ENCODE results near the gene PLSCR1. TPM values are rescaled to one million over a fixed set of nuclear protein-coding genes. Genes with fewer than 3 reads are reported as not detected.

The PLSCR1 gene
- total RNA-seq: 100 to 1,000 TPM in 1 of 2 donors, 10 to 100 TPM in 1; 92.9 to 126 TPM
- 10 to 100 TPM; 67.2 to 91.2 (median 82.8) TPM for polyA plus RNA-seq (ENCODE audit: insufficient read length in 6 of 6)
- long read RNA-seq, donor 1, transcript PLSCR1-206 (4 exons, 1,257 nt): minor isoform, 8 of 54 reads
- long read RNA-seq, donor 1, transcript PLSCR1-201 (9 exons, 2,233 nt): major isoform, 11 of 54 reads
- long read RNA-seq, donor 1, partial matches to known transcripts: 31 of 54 reads
- long read RNA-seq, donor 1, other reads (novel, unspliced or antisense): 0 of 54 reads
- long read RNA-seq, donor 2, transcript PLSCR1-201 (9 exons, 2,233 nt): major isoform, 12 of 36 reads
- long read RNA-seq, donor 2, partial matches to known transcripts: 18 of 36 reads
- long read RNA-seq, donor 2, other reads (novel, unspliced or antisense): 0 of 36 reads
- long read RNA-seq, donor 3, transcript PLSCR1-201 (9 exons, 2,233 nt): major isoform, 7 of 32 reads
- long read RNA-seq, donor 3, partial matches to known transcripts: 15 of 32 reads
- long read RNA-seq, donor 3, other reads (novel, unspliced or antisense): 0 of 32 reads
- long read RNA-seq, donor 4, transcript PLSCR1-201 (9 exons, 2,233 nt): major isoform, 16 of 24 reads
- long read RNA-seq, donor 4, partial matches to known transcripts: 2 of 24 reads
- long read RNA-seq, donor 4, other reads (novel, unspliced or antisense): 1 of 24 reads
- long read RNA-seq, donor 5, transcript PLSCR1-201 (9 exons, 2,233 nt): major isoform, 7 of 16 reads
- long read RNA-seq, donor 5, partial matches to known transcripts: 7 of 16 reads
- long read RNA-seq, donor 5, other reads (novel, unspliced or antisense): 0 of 16 reads
- long read RNA-seq, donor 6, transcript PLSCR1-206 (4 exons, 1,257 nt): minor isoform, 5 of 37 reads
- long read RNA-seq, donor 6, transcript PLSCR1-201 (9 exons, 2,233 nt): major isoform, 10 of 37 reads
- long read RNA-seq, donor 6, partial matches to known transcripts: 16 of 37 reads
- long read RNA-seq, donor 6, other reads (novel, unspliced or antisense): 0 of 37 reads
- long read RNA-seq, donor 7, partial matches to known transcripts: 0 of 4 reads
- long read RNA-seq, donor 7, other reads (novel, unspliced or antisense): 0 of 4 reads
- long read RNA-seq, donor 8, transcript PLSCR1-201 (9 exons, 2,233 nt): major isoform, 5 of 17 reads
- long read RNA-seq, donor 8, partial matches to known transcripts: 10 of 17 reads
- long read RNA-seq, donor 8, other reads (novel, unspliced or antisense): 0 of 17 reads
- long read RNA-seq, donor 9: 0 reads
- long read RNA-seq, donor 10, transcript PLSCR1-201 (9 exons, 2,233 nt): major isoform, 26 of 34 reads
- long read RNA-seq, donor 10, partial matches to known transcripts: 4 of 34 reads
- long read RNA-seq, donor 10, other reads (novel, unspliced or antisense): 2 of 34 reads
- long read RNA-seq, donor 11, transcript PLSCR1-201 (9 exons, 2,233 nt): major isoform, 6 of 16 reads
- long read RNA-seq, donor 11, partial matches to known transcripts: 6 of 16 reads
- long read RNA-seq, donor 11, other reads (novel, unspliced or antisense): 0 of 16 reads
- long read RNA-seq, donor 12, transcript PLSCR1-201 (9 exons, 2,233 nt): major isoform, 9 of 22 reads
- long read RNA-seq, donor 12, partial matches to known transcripts: 11 of 22 reads
- long read RNA-seq, donor 12, other reads (novel, unspliced or antisense): 0 of 22 reads

GRCh38 chr3:146544002-146544928 lies at the start of gene PLSCR1:
TSS of gene PLSCR1 (minus strand) at chr3:146544607. CDS start at chr3:146536552, 8,055 bp downstream.
- intact Hi-C loops (cut with DNase I): no loop called here
- H3K4me3 ChIP-seq: peak within 1 kb of the TSS; percentile 66 to 83
- H3K9me3 ChIP-seq: no peaks in the 10 kb centered on the region
- DNase-seq (peak; percentile 90 to 97 (median 96)), ATAC-seq (peak; percentile 95)
- H3K27me3 ChIP-seq: no peaks in the 10 kb centered on the region
- H3K27ac ChIP-seq: peak within 1 kb of the TSS; percentile 95 to 100
- H3K4me1 ChIP-seq: peaks cover 25 to 48% of the 10 kb centered on the region in 2 donors
- no peaks in the 10 kb centered on the region for H3K36me3 ChIP-seq
- TF ChIP-seq, protein P1, sequence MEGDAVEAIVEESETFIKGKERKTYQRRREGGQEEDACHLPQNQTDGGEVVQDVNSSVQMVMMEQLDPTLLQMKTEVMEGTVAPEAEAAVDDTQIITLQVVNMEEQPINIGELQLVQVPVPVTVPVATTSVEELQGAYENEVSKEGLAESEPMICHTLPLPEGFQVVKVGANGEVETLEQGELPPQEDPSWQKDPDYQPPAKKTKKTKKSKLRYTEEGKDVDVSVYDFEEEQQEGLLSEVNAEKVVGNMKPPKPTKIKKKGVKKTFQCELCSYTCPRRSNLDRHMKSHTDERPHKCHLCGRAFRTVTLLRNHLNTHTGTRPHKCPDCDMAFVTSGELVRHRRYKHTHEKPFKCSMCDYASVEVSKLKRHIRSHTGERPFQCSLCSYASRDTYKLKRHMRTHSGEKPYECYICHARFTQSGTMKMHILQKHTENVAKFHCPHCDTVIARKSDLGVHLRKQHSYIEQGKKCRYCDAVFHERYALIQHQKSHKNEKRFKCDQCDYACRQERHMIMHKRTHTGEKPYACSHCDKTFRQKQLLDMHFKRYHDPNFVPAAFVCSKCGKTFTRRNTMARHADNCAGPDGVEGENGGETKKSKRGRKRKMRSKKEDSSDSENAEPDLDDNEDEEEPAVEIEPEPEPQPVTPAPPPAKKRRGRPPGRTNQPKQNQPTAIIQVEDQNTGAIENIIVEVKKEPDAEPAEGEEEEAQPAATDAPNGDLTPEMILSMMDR (IDR thresholded peaks at IDR 0.05): no peak

DNA sequence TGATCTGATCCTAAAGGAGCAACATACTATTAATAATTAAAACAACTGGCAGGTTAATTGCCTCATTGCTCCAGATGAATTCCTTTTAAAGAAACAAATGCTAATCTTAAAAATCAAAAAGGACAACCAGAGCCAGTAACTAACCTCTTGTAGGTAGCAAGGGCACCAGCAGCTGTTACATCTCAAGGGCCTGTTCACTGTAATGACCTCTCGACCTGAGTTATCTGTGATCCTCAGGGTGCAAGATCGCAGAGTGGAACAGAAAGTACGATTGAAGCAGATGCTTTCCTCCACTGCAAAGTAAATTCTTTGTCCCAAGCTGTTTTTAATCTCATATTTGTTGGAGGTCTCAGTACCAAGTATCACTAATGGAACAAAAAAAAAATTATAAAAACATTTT lies 49.4 kb upstream of the PLSCR1 start:
- DNase-seq (no peak), ATAC-seq (no peak)
- TF ChIP-seq, protein P1 (IDR thresholded peaks at IDR 0.05): no peak
- intact Hi-C loops (cut with DNase I): no loop called here
- Histone ChIP-seq H3K27ac (no peak overlapping the region), H3K4me3 (no peak overlapping the region), H3K27me3 (no peaks in the 10 kb centered on the region), H3K36me3 (no peaks in the 10 kb centered on the region), H3K9me3 (no peaks in the 10 kb centered on the region), H3K4me1 (no peaks in the 10 kb centered on the region)

GRCh38 chr3:146590521-146590920 lies 46.1 kb upstream of the PLSCR1 start:
- ATAC-seq (no peak), DNase-seq (no peak)
- Histone ChIP-seq H3K4me3 (no peak overlapping the region), H3K9me3 (no peaks in the 10 kb centered on the region), H3K27ac (no peak overlapping the region), H3K36me3 (no peaks in the 10 kb centered on the region), H3K4me1 (no peaks in the 10 kb centered on the region), H3K27me3 (no peaks in the 10 kb centered on the region)
- TF ChIP-seq, protein P1 (IDR thresholded peaks at IDR 0.05): no peak
- intact Hi-C loops (cut with DNase I): no loop called here

Data from left lung (tissue), 14 donors.